ENCODE data around the gene EXOC8. TPM values are rescaled to one million over a fixed set of nuclear protein-coding genes. Genes with fewer than 3 reads are reported as not detected.
"Not testable (repeated sequence)": the region's sequence is repeated elsewhere in the genome, so short reads cannot be mapped to it uniquely, and the experiment has no call there.

The EXOC8 gene
- total RNA-seq, 6 experiments from 2014 or later, result 12.3 to 14.8 (median 14.2) TPM

- Mint-ChIP-seq H3K27ac (no peak overlapping the region), H3K4me3 (no peak overlapping the region), H3K4me1 (ENCODE audit: low read depth) (peaks cover 14% of the 10 kb centered on the region), H3K36me3 (ENCODE audit: low read depth) (peaks cover 9% of the 10 kb centered on the region; the same call in 1 of the 2 replicates), H3K9me3 (no peaks in the 10 kb centered on the region), H3K27me3 (ENCODE audit: insufficient read depth) (no peaks in the 10 kb centered on the region)
- TF ChIP-seq CTCF (IDR thresholded peaks at IDR 0.05), result no peak
- no peak for DNase-seq
Measured at GRCh38 chr1:231353086-231353485, 15.4 kb upstream of the EXOC8 start.

- Mint-ChIP-seq H3K9me3 (no peaks in the 10 kb centered on the region), H3K36me3 (ENCODE audit: low read depth) (peaks cover 9% of the 10 kb centered on the region; the same call in 1 of the 2 replicates), H3K4me1 (ENCODE audit: low read depth) (peaks cover 7% of the 10 kb centered on the region), H3K27ac (no peak overlapping the region), H3K27me3 (ENCODE audit: insufficient read depth) (no peaks in the 10 kb centered on the region), H3K4me3 (no peak overlapping the region)
- no peak for DNase-seq
- no peak for TF ChIP-seq CTCF (IDR thresholded peaks at IDR 0.05)
Measured at GRCh38 chr1:231351816-231352215, 14.2 kb upstream of the EXOC8 start.

GRCh38 chr1:231348856-231349255 lies 11.2 kb upstream of the EXOC8 start:
- H3K4me3 Mint-ChIP-seq; DNase-seq; H3K27me3 Mint-ChIP-seq (ENCODE audit: insufficient read depth); H3K27ac Mint-ChIP-seq; H3K36me3 Mint-ChIP-seq (ENCODE audit: low read depth); H3K4me1 Mint-ChIP-seq (ENCODE audit: low read depth); H3K9me3 Mint-ChIP-seq: not testable (repeated sequence)

GRCh38 chr1:231348442-231348841 lies 10.8 kb upstream of the EXOC8 start:
- Mint-ChIP-seq H3K9me3 (no peaks in the 10 kb centered on the region), H3K36me3 (ENCODE audit: low read depth) (peaks cover 9% of the 10 kb centered on the region; the same call in 1 of the 2 replicates)

GRCh38 chr1:231347961-231348360 lies 10.3 kb upstream of the EXOC8 start:
- TF ChIP-seq CTCF (IDR thresholded peaks at IDR 0.05), result no peak
- Mint-ChIP-seq H3K27me3 (ENCODE audit: insufficient read depth) (no peaks in the 10 kb centered on the region), H3K27ac (no peak overlapping the region), H3K4me1 (ENCODE audit: low read depth) (no peaks in the 10 kb centered on the region), H3K36me3 (ENCODE audit: low read depth) (peaks cover 9% of the 10 kb centered on the region; the same call in 1 of the 2 replicates), H3K4me3 (no peak overlapping the region), H3K9me3 (no peaks in the 10 kb centered on the region)
- no peak for DNase-seq

More at GRCh38 chr1:231348442-231348841, 10.8 kb upstream of the EXOC8 start:
- no peak for TF ChIP-seq CTCF (IDR thresholded peaks at IDR 0.05)
- no peak overlapping the region for H3K4me3 Mint-ChIP-seq
- no peak for DNase-seq
- H3K27me3 Mint-ChIP-seq (ENCODE audit: insufficient read depth), result no peaks in the 10 kb centered on the region
- no peak overlapping the region for H3K27ac Mint-ChIP-seq
- no peaks in the 10 kb centered on the region for H3K4me1 Mint-ChIP-seq (ENCODE audit: low read depth)

- H3K9me3 Mint-ChIP-seq, result no peaks in the 10 kb centered on the region
- DNase-seq, result no peak
- no peak for TF ChIP-seq CTCF (IDR thresholded peaks at IDR 0.05)
- no peak overlapping the region; the same call in 1 of the 2 replicates for H3K27ac Mint-ChIP-seq
- H3K27me3 Mint-ChIP-seq (ENCODE audit: insufficient read depth), result peaks cover 5% of the 10 kb centered on the region
- H3K4me3 Mint-ChIP-seq, result no peak overlapping the region
- H3K4me1 Mint-ChIP-seq (ENCODE audit: low read depth), result peaks cover 33% of the 10 kb centered on the region
- peaks cover 43% of the 10 kb centered on the region for H3K36me3 Mint-ChIP-seq (ENCODE audit: low read depth)
Measured at GRCh38 chr1:231340328-231341013, 2.8 kb upstream of the EXOC8 start.
